A673 (cell line): Measurements from ENCODE around the gene DVL3. TPM values are rescaled to one million over a fixed set of nuclear protein-coding genes. Genes with fewer than 3 reads are reported as not detected.
A peak's percentile ranks its signal among the peaks of the same experiment; 100 is the strongest.

ENCODE experiments used
- BruUV-seq: library from RNA; stranded (reverse); fragments of 400-500 nt; replicated peaks from 2 replicates; lab custom pipeline; 2021; lab: Mats Ljungman, UMichigan
- CTCF ChIA-PET: fragments of 300-600 bp; sonication (Branson Sonifier 250); formaldehyde crosslinking; loops from one replicate; lab custom pipeline; 2022; ENCODE audit warnings: antibody characterized with exemption; lab: Charles Lee
- POLR2A ChIA-PET: fragments of 300-600 bp; sonication (Branson Sonifier 250); formaldehyde crosslinking; loops from one replicate; lab custom pipeline; 2022; ENCODE audit warnings: antibody characterized with exemption; ENCODE audit not compliant: low non-redundant PET; lab: Charles Lee
- DNase-seq: peaks from one replicate; pipeline ENCODE4 v3.0.0-alpha.2; 2015; ENCODE audit warnings: low spot score
- H3K27ac ChIP-seq: fragments of 200-600 bp; sonication (generic); 2 replicates; pipeline ENCODE4 v1.5.1; 2016; ENCODE audit warnings: mixed run types, low read depth, mild to moderate bottlenecking, mixed read lengths, antibody characterized with exemption, low read length; ENCODE audit not compliant: poor library complexity, severe bottlenecking
- H3K27me3 ChIP-seq: fragments of 200-600 bp; sonication (generic); replicated peaks from 2 replicates; pipeline ENCODE4 v1.6.1; 2017; ENCODE audit warnings: mixed run types, low read depth, mild to moderate bottlenecking, mixed read lengths, antibody characterized with exemption, low read length; ENCODE audit not compliant: insufficient read depth, poor library complexity
- H3K36me3 ChIP-seq: fragments of 200-600 bp; sonication (generic); 2 replicates; pipeline ENCODE4 v1.6.1; 2016; ENCODE audit warnings: mixed run types, mild to moderate bottlenecking, mixed read lengths, antibody characterized with exemption, low read length; ENCODE audit not compliant: insufficient read depth, poor library complexity, severe bottlenecking
- H3K4me1 ChIP-seq: fragments of 200-600 bp; sonication (generic); 2 replicates; pipeline ENCODE4 v1.6.1; 2017; ENCODE audit warnings: mixed run types, mild to moderate bottlenecking, mixed read lengths, antibody characterized with exemption, low read length; ENCODE audit not compliant: insufficient read depth, poor library complexity, severe bottlenecking
- H3K4me3 ChIP-seq: fragments of 200-600 bp; sonication (generic); 2 replicates; pipeline ENCODE4 v1.5.1; 2016; ENCODE audit warnings: low read depth, mixed run types, mild to moderate bottlenecking, mixed read lengths, low read length; ENCODE audit not compliant: poor library complexity, severe bottlenecking
- H3K9me3 ChIP-seq: fragments of 200-600 bp; sonication (generic); 2 replicates; pipeline ENCODE4 v1.6.1; 2016; ENCODE audit warnings: mixed run types, low read depth, mild to moderate bottlenecking, mixed read lengths, antibody characterized with exemption, low read length; ENCODE audit not compliant: poor library complexity, severe bottlenecking
- CTCF ChIP-seq: fragments of 300-800, 200-600 bp; sonication (generic); conservative IDR thresholded peaks from 2 replicates; pipeline ENCODE4 v1.5.1; 2017; ENCODE audit warnings: low read depth, mild to moderate bottlenecking, antibody characterized with exemption, low read length, moderate library complexity, mixed read lengths
- EZH2 ChIP-seq: fragments of 200-600 bp; sonication (generic); IDR thresholded peaks from 2 replicates; pipeline ENCODE4 v1.6.1; 2017; ENCODE audit warnings: borderline replicate concordance, low read depth, mild to moderate bottlenecking, mixed read lengths, antibody characterized with exemption, low read length; ENCODE audit not compliant: poor library complexity, severe bottlenecking
- intact Hi-C: fragments of 100-400 bp; cut with micrococcal nuclease; formaldehyde crosslinking; loops from one replicate; pipeline ENCODE4 v1.10.0; 2022; ENCODE audit not compliant: unreplicated experiment
- total RNA-seq: library from RNA; stranded (reverse); gene quantifications from 2 replicates; pipeline ENCODE4 v1.2.3, GENCODE V29; 2021

Gene DVL3
- total RNA-seq, 1 experiment from 2014 or later: 82.6 TPM

- Histone ChIP-seq H3K4me3 (peak overlapping the region; percentile 99), H3K27ac (peak overlapping the region; percentile 84), H3K36me3 (peaks cover 71% of the 10 kb centered on the region), H3K27me3 (no peaks in the 10 kb centered on the region), H3K9me3 (no peaks in the 10 kb centered on the region), H3K4me1 (peaks cover 9% of the 10 kb centered on the region)
- TF ChIP-seq EZH2 (no peak), CTCF (no peak)
- ChIA-PET CTCF (interaction anchor here (0.6 kb wide), 1 partner anchor 51 kb away, joined by 3 read pairs; no protein-coding TSS in a partner anchor), POLR2A (interaction anchor here (0.6 kb wide), 1 partner anchor 417 kb away, joined by 3 read pairs; no protein-coding TSS in a partner anchor)
- no peak for DNase-seq
- intact Hi-C loops: no loop called here
- BruUV-seq: TSS peak; percentile 50
These were observed 31.7 kb downstream of the DVL3 start for GRCh38 chr3:184186902-184187207.

GRCh38 chr3:184188080-184188479 lies 32.9 kb downstream of the DVL3 start:
- Histone ChIP-seq H3K4me1 (peaks cover 9% of the 10 kb centered on the region), H3K36me3 (peaks cover 71% of the 10 kb centered on the region), H3K4me3 (no peak overlapping the region), H3K9me3 (no peaks in the 10 kb centered on the region), H3K27ac (no peak overlapping the region), H3K27me3 (no peaks in the 10 kb centered on the region)
- TF ChIP-seq EZH2 (no peak), CTCF (no peak)
- CTCF ChIA-PET: interaction anchor here (0.5 kb wide), 1 partner anchor 293 kb away, joined by 6 read pairs; no protein-coding TSS in a partner anchor
- BruUV-seq: no TSS peak
- POLR2A ChIA-PET: no interaction called here
- no peak for DNase-seq
- intact Hi-C loops: no loop called here

GRCh38 chr3:184189421-184189820 lies 34.2 kb downstream of the DVL3 start:
- H3K9me3 ChIP-seq: no peaks in the 10 kb centered on the region
- peaks cover 71% of the 10 kb centered on the region for H3K36me3 ChIP-seq
- POLR2A ChIA-PET: no interaction called here
- peaks cover 9% of the 10 kb centered on the region for H3K4me1 ChIP-seq
- no TSS peak for BruUV-seq
- H3K27ac ChIP-seq: no peak overlapping the region
- no peaks in the 10 kb centered on the region for H3K27me3 ChIP-seq
- TF ChIP-seq CTCF: no peak
- no peak for TF ChIP-seq EZH2
- intact Hi-C loops: no loop called here
- CTCF ChIA-PET: no interaction called here
- H3K4me3 ChIP-seq: no peak overlapping the region
- DNase-seq: no peak
